GM12891 (cell line): ENCODE results near the gene TRRAP.

ENCODE experiments used
- DNase-seq: peaks from one replicate; pipeline ENCODE4 v3.0.0; 2011; ENCODE audit warnings: low spot score; ENCODE audit not compliant: insufficient read length
- FAIRE-seq: peaks from 2 replicates; lab custom pipeline; 2011; peaks lifted over from hg19 to GRCh38; lab: Jason Lieb, UNC
- PAX5 ChIP-seq: IDR thresholded peaks from 2 replicates; pipeline ENCODE4 v1.6.1; 2011; ENCODE audit warnings: low read length, moderate library complexity, mild to moderate bottlenecking; ENCODE audit not compliant: insufficient read depth, severe bottlenecking
- POLR2A ChIP-seq: IDR thresholded peaks from 2 replicates; pipeline ENCODE4 v1.6.1; 2011; ENCODE audit warnings: low read depth, low read length, control low read depth
- POLR2AphosphoS5 ChIP-seq: IDR thresholded peaks from 2 replicates; pipeline ENCODE4 v1.6.1; 2011; ENCODE audit warnings: low read depth, low read length, control low read depth
- POU2F2 ChIP-seq: IDR thresholded peaks from 2 replicates; pipeline ENCODE4 v1.6.1; 2011; ENCODE audit warnings: low read depth, mild to moderate bottlenecking, control low read depth, low read length, moderate library complexity
- SPI1 ChIP-seq: IDR thresholded peaks from 2 replicates; pipeline ENCODE4 v1.6.1; 2011; ENCODE audit warnings: low read depth, low read length, control low read depth
- TAF1 ChIP-seq: IDR thresholded peaks from 2 replicates; pipeline ENCODE4 v1.6.1; 2011; ENCODE audit warnings: low read depth, low read length, control low read depth

The TRRAP gene

DNA sequence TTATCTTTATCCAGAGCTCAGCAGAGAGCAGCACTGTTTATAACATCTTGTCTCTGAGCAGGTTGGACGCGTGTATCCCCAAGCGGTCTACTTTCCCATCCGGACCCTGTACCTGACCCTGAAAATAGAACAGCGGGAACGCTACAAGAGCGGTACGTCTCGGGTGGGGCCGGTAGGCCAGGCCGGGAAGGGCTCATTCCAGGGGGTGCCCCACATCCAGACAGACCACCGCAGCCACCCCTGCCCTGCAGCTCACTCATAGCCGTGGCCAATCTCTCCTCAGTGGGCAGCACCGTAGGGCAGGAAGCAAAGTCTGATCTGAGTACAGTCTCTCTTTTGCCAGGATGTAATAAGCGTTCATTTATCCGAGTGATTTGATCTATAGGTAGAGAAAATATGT, 113.7 kb downstream of the TRRAP start:
- FAIRE-seq, result no peak
- TF ChIP-seq POLR2A (no peak), SPI1 (no peak), TAF1 (no peak), PAX5 (no peak), POLR2AphosphoS5 (no peak), POU2F2 (no peak)
- DNase-seq, result no peak

DNA sequence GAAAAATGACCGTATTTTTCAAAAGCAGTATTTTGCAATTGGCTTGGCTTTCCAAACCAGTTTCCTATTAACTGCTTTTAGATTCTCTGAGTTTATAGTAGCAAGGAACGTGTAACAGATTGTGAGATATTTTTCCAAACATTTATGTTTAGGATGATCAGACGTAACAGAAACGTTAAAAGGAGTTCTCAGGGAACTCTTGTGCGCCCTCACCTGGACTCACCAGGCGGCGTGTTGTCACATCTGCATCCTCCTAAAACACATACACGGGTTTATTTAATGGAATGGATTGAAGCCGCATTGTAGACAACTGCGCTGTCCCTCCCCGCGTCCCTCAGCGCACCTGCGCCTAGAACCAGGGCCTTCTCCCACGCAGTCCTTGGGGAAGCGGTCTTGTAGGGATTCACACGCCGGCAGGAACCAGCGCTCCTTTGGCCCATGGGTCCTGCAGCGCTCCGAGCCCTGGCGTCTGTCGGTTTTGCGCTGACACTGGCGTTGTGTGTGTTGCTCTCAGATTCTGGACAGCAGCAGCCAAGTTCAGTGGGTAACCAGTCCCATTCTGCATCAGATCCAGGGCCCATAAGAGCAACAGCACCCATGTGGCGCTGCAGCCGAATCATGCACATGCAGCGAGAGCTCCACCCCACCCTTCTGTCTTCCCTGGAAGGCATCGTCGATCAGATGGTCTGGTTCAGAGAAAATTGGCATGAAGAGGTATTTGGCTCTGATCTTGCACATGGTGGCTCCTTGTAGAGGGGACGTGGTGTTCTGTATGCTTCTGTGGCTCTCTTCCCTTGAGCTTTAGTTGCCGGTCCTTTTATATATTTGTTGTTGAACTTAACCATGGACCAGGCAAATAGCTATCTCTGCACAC, 114.9 kb downstream of the TRRAP start:
- TF ChIP-seq POLR2A, result no peak
- no peak for TF ChIP-seq TAF1
- no peak for TF ChIP-seq POU2F2
- no peak for TF ChIP-seq POLR2AphosphoS5
- no peak for TF ChIP-seq PAX5
- TF ChIP-seq SPI1, result no peak
- DNase-seq (no peak), FAIRE-seq (no peak)

DNA sequence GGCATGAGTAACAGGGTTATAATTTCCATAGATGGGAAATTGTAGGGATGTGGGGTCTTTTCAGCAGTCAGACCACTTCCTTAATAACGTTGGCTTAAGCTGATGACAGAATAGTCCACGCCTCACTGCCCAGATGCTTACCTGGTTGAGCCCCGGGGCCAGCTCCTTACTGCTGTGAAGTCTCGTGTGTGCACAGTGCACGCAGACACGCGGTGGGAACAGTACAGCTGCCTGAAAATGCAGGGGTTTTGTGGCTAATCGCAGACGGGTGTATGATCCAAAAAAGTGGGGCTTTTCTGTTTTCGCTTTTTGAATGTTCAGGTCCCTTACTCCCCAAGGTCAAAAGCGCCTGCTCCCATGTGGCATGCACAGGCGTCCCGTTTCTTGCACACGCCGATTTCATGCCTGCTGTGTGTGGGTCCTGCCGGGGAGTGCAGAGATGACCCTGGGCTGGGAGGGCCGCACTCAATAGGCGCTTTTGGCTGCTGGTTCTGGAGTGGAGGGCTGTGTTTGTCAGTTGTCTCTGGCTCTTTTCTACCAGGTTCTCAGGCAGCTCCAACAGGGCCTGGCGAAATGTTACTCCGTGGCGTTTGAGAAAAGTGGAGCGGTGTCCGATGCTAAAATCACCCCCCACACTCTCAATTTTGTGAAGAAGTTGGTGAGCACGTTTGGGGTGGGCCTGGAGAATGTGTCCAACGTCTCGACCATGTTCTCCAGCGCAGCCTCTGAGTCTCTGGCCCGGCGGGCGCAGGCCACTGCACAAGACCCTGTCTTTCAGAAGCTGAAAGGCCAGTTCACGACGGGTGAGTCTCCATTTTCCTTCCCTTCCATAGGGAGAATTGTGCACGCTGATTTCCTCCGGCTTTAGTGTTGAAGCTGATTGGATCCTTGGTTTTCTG, 116.0 kb downstream of the TRRAP start:
- DNase-seq (no peak), FAIRE-seq (no peak)
- TF ChIP-seq TAF1 (no peak), POLR2AphosphoS5 (no peak), POLR2A (no peak), POU2F2 (no peak), PAX5 (no peak), SPI1 (no peak)

DNA sequence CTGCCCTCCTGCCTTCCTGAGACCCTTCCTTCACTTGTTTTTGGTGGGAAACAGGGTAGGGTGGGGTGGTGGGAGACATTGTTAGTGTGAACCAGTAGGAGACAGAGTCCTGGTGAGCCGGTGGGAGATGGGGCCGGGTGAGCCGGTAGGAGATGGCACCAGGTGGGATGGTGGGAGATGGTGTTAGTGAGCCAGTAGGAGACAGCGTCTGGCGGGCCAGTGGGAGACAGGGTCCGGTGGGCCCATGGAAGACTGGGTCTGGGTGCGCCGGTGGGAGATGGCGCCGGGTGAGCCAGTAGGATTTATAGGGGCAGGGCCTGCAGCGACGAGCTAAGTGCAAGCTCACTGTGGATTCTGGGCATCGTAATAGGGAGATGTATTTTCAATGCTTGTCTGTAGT, 116.8 kb downstream of the TRRAP start:
- FAIRE-seq, result no peak
- no peak for DNase-seq
- TF ChIP-seq SPI1, result no peak
- no peak for TF ChIP-seq POLR2A
- TF ChIP-seq POU2F2, result no peak
- TF ChIP-seq PAX5, result no peak
- TF ChIP-seq TAF1, result no peak
- TF ChIP-seq POLR2AphosphoS5, result no peak

DNA sequence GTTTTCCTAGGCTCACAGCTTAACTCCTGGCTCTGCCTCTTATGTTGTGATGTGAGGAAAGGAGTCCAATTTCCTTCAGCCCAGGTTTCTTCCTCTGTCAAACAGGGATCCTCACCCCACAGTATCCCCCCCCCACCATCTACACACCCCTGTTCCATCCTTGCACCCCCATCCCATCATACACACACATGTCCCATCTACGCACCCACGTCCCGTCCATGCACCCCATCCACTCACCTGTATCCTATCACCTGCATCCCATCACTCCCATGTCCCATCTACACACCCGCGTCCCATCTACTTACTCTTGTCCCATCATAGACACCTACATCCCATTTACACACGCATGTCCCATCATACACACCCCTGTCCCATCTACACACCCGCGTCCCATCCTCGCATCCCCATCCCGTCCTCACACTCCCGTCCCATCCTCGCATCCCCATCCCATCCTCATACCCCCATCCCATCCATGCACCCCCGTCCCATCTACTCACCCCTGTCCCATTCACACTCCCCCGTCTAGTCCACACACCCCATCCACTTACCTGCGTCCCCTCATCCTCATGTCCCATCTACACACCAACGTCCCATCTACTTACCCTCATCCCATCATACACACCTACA, 117.3 kb downstream of the TRRAP start:
- FAIRE-seq, result peak; percentile 54
- no peak for DNase-seq
- TF ChIP-seq POLR2AphosphoS5 (no peak), TAF1 (no peak), SPI1 (no peak), PAX5 (no peak), POLR2A (no peak), POU2F2 (no peak)

DNA sequence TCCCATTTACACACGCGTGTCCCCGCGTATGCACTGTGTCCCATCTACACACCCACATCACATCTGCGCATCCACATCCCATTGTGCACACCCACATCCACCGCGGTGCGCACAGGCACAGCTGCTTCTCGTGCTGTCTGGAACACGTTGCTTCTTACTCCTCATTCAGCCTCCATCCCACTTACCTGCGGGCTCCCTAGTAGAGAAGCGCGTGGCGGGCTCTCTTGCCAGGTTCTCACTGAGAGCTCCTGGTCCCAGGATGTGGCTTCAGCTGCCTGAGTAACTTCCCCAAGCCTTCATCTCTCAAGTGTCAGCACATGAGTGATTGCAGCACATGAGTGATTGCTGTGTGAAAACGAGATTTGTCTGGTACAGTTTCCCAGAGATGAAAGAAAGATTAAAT, 117.8 kb downstream of the TRRAP start:
- FAIRE-seq, result no peak
- peak; percentile 57 for DNase-seq
- no peak for TF ChIP-seq SPI1
- TF ChIP-seq TAF1, result no peak
- TF ChIP-seq PAX5, result no peak
- no peak for TF ChIP-seq POLR2AphosphoS5
- TF ChIP-seq POU2F2, result no peak
- TF ChIP-seq POLR2A, result no peak

DNA sequence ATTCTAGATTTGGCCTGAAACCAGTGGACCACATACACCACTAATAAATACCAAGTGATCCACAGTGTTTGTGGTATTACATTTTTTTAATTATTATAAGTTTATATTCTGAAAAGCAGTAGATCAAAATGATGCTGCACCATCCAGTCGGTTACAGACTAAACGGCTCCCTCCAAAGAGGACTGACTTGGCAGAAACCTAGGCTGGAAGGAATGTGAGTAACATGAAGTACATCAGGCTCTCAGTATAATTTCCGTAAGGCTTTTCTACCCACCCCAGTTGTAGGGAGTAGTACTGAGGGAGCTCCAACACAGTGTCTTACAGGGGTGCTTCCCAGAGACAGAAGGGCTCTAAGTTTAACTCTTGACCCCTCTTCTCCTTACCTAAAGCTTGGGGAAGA, 119.5 kb downstream of the TRRAP start:
- DNase-seq (no peak), FAIRE-seq (no peak)
- TF ChIP-seq SPI1 (no peak), TAF1 (no peak), PAX5 (no peak), POU2F2 (no peak), POLR2A (no peak), POLR2AphosphoS5 (no peak)

DNA sequence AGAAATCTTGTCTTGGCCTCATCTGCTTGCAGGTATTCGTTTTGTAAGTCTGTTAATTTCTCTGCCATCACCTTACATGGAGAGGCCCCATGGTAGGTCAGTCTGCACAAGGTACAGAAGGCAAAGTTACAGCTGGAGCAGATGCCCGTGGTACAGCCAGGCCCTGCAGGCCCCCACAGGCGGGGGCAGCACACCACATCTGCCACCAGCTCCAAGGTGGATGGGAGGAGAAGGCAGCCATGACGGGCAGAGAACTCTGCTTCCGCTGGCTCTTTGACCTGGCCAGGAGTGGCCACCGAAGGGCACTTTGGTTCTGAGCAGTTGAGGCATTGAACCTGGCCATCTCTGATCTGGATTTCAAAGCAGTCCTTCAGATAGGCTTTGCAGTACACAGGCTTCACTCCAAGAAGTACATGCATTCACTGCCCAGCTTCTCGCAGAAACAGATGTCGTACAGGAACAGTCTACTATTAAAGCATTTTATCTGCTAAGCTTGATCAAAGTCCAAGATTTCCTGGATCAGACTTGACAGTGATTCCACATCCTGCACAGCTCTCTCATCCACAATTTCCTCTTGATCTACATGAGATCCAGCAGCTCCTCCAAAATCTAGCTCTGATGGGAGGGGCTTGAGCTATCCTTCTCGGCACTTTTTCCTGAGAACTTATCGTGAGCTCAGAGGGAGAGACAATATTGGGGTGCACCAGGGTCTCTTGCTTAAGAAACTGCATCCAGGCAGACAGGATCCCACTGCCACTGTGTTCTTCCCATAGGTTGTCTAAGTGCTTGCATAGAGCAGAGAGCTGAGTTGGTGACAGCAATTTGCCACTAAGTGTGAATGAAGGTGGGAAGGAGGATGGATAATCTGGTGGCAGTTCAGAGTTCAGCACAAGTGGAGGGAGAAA, 120.7 kb downstream of the TRRAP start:
- DNase-seq (no peak), FAIRE-seq (no peak)
- TF ChIP-seq PAX5 (no peak), SPI1 (no peak), TAF1 (no peak), POLR2AphosphoS5 (no peak), POLR2A (no peak), POU2F2 (no peak)
